ENCODE measurements around the gene MDK. TPM values are rescaled to one million over a fixed set of nuclear protein-coding genes. Genes with fewer than 3 reads are reported as not detected.
A peak's percentile ranks its signal among the peaks of the same experiment; 100 is the strongest.

The MDK gene
- total RNA-seq, 2 experiments from 2014 or later: 3.4 to 3.6 TPM

GRCh38 chr11:46357483-46357936 lies 24.0 kb upstream of the MDK start:
- DNase-seq: no peak
- Mint-ChIP-seq H3K4me1 (peaks cover 68% of the 10 kb centered on the region), H3K27ac (peak overlapping the region; percentile 79), H3K9me3 (no peaks in the 10 kb centered on the region), H3K36me3 (peaks cover 16% of the 10 kb centered on the region), H3K4me3 (no peak overlapping the region), H3K27me3 (no peaks in the 10 kb centered on the region)

DNA sequence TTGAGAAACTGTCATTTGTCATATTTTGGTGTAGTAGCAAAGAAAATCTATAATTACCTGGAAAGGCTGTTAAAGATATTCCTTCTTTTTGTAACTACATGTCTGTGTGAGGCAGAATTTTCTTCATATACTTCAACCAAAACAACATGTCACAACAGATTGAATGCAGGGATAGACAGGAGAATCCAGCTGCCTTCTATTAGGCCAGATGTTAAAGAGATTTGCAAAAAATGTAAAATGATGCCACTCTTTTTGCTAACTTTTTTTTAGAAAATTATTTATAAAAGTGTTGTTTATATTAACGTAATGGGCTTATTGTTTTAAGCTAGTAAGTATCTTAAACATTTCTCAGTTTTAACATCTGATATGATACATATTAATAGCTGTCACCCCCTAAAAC lies 21.5 kb upstream of the MDK start:
- no peaks in the 10 kb centered on the region for H3K27me3 Mint-ChIP-seq
- H3K4me1 Mint-ChIP-seq: peaks cover 60% of the 10 kb centered on the region
- DNase-seq: no peak
- no peak overlapping the region for H3K4me3 Mint-ChIP-seq
- H3K9me3 Mint-ChIP-seq: no peaks in the 10 kb centered on the region
- H3K36me3 Mint-ChIP-seq: peaks cover 13% of the 10 kb centered on the region
- no peak overlapping the region for H3K27ac Mint-ChIP-seq

DNA sequence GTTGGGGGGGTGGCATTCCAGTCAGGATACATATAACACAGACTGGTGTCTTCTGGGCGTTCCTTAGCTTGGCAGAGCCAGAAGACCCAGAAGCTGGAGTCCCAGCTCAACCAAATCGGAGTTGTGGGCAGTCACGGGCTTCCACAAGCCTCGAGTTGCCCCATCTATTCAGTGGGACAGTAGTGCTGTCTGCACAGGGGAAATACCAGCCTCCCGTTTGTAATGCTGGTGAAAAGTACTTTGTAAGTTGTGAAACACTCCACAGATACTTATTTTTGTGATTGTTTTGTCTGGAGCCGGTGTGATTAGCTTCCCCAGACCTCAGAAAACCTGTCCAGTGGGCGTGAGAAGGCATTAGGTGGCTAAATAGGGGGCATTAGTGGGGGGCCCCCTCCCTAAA lies 20.6 kb upstream of the MDK start:
- Mint-ChIP-seq H3K27me3 (no peaks in the 10 kb centered on the region), H3K4me1 (peaks cover 60% of the 10 kb centered on the region), H3K36me3 (peaks cover 7% of the 10 kb centered on the region), H3K4me3 (peak overlapping the region; percentile 78), H3K27ac (peak overlapping the region; percentile 91), H3K9me3 (no peaks in the 10 kb centered on the region)
- DNase-seq: no peak

- Mint-ChIP-seq H3K27me3 (no peaks in the 10 kb centered on the region), H3K4me1 (peaks cover 55% of the 10 kb centered on the region)
Measured at GRCh38 chr11:46361283-46362155, 19.9 kb upstream of the MDK start.

DNA sequence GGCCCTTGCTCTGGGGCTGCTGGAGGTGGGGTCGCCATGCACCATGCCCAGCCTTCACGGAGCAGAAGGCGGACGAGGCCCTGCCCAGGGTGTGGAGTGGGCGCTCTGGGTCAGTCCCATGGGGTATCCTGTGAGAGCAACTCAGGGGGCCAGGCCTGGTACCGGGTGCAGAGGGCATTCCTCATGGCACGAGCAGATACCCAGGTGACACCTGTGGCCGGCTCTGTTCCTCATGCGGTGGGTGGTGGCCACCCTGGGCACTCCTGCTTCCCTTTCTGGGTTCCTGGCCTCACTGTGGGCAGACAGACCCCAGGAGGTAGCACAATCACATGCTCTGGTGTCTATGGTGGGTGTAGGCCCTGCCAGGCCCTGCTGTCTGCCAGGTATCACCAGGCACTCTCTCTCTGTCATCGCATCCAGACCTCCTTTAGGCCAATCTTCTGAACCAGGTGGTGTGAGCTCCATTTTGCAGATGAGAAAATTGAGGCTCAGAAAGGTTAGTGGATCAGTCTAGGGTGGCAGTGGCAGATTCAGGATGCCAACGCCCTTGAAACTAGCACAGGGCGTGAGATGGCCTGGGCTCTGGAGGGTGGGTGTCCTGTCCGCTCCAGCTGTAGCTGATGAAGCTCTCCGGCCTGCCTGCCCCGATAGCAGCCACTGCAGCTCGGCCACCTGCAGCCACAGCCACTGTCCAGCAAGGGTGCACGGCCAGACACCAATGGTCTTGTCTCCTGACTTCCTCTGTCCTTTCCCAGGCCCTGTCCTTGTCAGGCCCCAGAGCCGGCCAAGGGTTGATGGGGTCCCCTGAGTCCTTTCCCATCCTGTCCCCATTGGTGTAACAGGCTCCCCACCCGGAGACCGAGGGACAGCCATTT lies 19.1 kb upstream of the MDK start:
- peaks cover 52% of the 10 kb centered on the region for H3K4me1 Mint-ChIP-seq

More at GRCh38 chr11:46361283-46362155, 19.9 kb upstream of the MDK start:
- peak; percentile 76 for DNase-seq
- Mint-ChIP-seq H3K27ac (peak overlapping the region; percentile 91), H3K4me3 (peak overlapping the region; percentile 78), H3K36me3 (peaks cover 5% of the 10 kb centered on the region), H3K9me3 (no peaks in the 10 kb centered on the region)

GRCh38 chr11:46363031-46363407 lies 18.4 kb upstream of the MDK start:
- no peak for DNase-seq
- Mint-ChIP-seq H3K27me3 (no peaks in the 10 kb centered on the region), H3K36me3 (peaks cover 5% of the 10 kb centered on the region), H3K4me1 (peaks cover 48% of the 10 kb centered on the region), H3K9me3 (no peaks in the 10 kb centered on the region), H3K27ac (peak overlapping the region; percentile 74), H3K4me3 (no peak overlapping the region)

More for the DNA sequence above, 19.1 kb upstream of the MDK start:
- peak overlapping the region; percentile 78 for H3K4me3 Mint-ChIP-seq
- no peak for DNase-seq
- no peaks in the 10 kb centered on the region for H3K9me3 Mint-ChIP-seq
- H3K27ac Mint-ChIP-seq: peak overlapping the region; percentile 91
- peaks cover 5% of the 10 kb centered on the region for H3K36me3 Mint-ChIP-seq
- H3K27me3 Mint-ChIP-seq: no peaks in the 10 kb centered on the region

- Mint-ChIP-seq H3K36me3 (peaks cover 5% of the 10 kb centered on the region), H3K27ac (no peak overlapping the region), H3K27me3 (no peaks in the 10 kb centered on the region), H3K9me3 (no peaks in the 10 kb centered on the region), H3K4me1 (peaks cover 47% of the 10 kb centered on the region), H3K4me3 (no peak overlapping the region)
- no peak for DNase-seq
Measured at GRCh38 chr11:46363455-46364005, 17.9 kb upstream of the MDK start.

GRCh38 chr11:46364056-46364455 lies 17.4 kb upstream of the MDK start:
- Mint-ChIP-seq H3K4me1 (peaks cover 43% of the 10 kb centered on the region), H3K27ac (peak overlapping the region; percentile 48), H3K27me3 (no peaks in the 10 kb centered on the region), H3K4me3 (no peak overlapping the region), H3K9me3 (no peaks in the 10 kb centered on the region), H3K36me3 (peaks cover 6% of the 10 kb centered on the region)
- no peak for DNase-seq

GRCh38 chr11:46364791-46365190 lies 16.7 kb upstream of the MDK start:
- Mint-ChIP-seq H3K9me3 (no peaks in the 10 kb centered on the region), H3K36me3 (peaks cover 12% of the 10 kb centered on the region), H3K27ac (peak overlapping the region; percentile 55), H3K4me3 (no peak overlapping the region), H3K27me3 (no peaks in the 10 kb centered on the region), H3K4me1 (peaks cover 47% of the 10 kb centered on the region)
- DNase-seq: no peak

DNA sequence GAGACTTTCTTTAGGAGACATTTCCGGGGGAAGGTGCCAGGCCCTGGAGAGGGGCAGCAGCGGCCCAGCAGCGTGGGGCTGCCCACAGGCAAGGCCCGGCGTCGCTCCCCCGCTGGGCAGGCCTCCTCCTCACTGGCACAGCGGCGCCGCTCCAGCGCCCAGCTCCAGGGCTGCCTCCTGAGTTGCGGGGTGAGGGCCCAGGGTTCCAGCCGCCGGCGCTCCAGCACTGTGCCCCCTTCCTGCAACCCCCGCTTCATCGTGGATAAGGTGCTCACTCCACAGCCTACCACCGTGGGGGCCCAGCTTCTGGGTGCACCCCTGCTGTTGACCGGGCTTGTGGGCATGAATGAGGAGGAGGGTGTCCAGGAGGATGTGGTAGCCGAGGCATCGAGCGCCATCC lies 15.2 kb upstream of the MDK start:
- no peak for DNase-seq
- H3K4me1 Mint-ChIP-seq: peaks cover 37% of the 10 kb centered on the region
- no peak overlapping the region for H3K4me3 Mint-ChIP-seq
- no peaks in the 10 kb centered on the region for H3K27me3 Mint-ChIP-seq
- H3K36me3 Mint-ChIP-seq: peaks cover 17% of the 10 kb centered on the region
- no peaks in the 10 kb centered on the region for H3K9me3 Mint-ChIP-seq
- H3K27ac Mint-ChIP-seq: no peak overlapping the region

- peak overlapping the region; percentile 90 for H3K27ac Mint-ChIP-seq
- no peaks in the 10 kb centered on the region for H3K9me3 Mint-ChIP-seq
- H3K4me1 Mint-ChIP-seq: peaks cover 35% of the 10 kb centered on the region
- peaks cover 20% of the 10 kb centered on the region for H3K36me3 Mint-ChIP-seq
- H3K27me3 Mint-ChIP-seq: no peaks in the 10 kb centered on the region
- DNase-seq: no peak
- no peak overlapping the region for H3K4me3 Mint-ChIP-seq
Measured at GRCh38 chr11:46366661-46367161, 14.8 kb upstream of the MDK start.

DNA sequence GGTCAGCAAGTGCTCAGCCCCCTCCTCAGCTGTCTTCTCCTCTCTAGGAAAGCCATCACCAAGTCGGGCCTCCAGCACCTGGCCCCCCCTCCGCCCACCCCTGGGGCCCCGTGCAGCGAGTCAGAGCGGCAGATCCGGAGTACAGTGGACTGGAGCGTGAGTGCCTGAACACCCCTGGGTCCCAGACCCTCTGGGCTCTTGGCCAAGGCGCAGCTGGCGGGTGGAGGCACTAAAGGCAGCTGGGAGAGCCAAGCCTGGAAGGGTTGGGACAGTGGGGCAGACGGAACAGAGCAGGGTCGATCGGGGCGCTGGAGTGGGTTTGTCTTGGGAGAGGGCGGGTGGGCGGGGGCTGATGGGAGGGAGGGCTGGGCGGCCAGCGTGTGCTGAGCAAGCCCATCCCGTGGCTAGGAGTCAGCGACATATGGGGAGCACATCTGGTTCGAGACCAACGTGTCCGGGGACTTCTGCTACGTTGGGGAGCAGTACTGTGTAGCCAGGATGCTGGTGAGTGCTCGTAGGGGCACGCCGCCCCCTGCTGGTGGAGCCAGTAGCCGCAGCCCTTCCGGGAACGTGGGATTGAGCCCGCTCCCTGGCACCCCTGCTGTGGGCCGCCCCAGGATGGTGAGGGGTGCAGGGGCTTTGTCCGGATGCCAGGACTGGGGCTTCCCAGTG lies 14.1 kb upstream of the MDK start:
- Mint-ChIP-seq H3K36me3 (peaks cover 20% of the 10 kb centered on the region), H3K9me3 (no peaks in the 10 kb centered on the region), H3K27me3 (no peaks in the 10 kb centered on the region), H3K27ac (peak overlapping the region; percentile 90), H3K4me1 (peaks cover 31% of the 10 kb centered on the region), H3K4me3 (peak overlapping the region; percentile 45)
- peak; percentile 82 for DNase-seq

- Mint-ChIP-seq H3K4me3 (no peak overlapping the region), H3K36me3 (peaks cover 18% of the 10 kb centered on the region), H3K27ac (peak overlapping the region; percentile 90), H3K9me3 (no peaks in the 10 kb centered on the region), H3K4me1 (peaks cover 26% of the 10 kb centered on the region), H3K27me3 (no peaks in the 10 kb centered on the region)
- no peak for DNase-seq
Measured at GRCh38 chr11:46367916-46368267, 13.6 kb upstream of the MDK start.

GRCh38 chr11:46369458-46370152 lies 11.9 kb upstream of the MDK start:
- H3K27me3 Mint-ChIP-seq: no peaks in the 10 kb centered on the region
- peaks cover 18% of the 10 kb centered on the region for H3K36me3 Mint-ChIP-seq
- DNase-seq: peak; percentile 61
- H3K9me3 Mint-ChIP-seq: no peaks in the 10 kb centered on the region
- H3K4me1 Mint-ChIP-seq: peaks cover 17% of the 10 kb centered on the region
- no peak overlapping the region for H3K4me3 Mint-ChIP-seq
- H3K27ac Mint-ChIP-seq: peak overlapping the region; percentile 54

Measured in activated naive CD8-positive, alpha-beta T cell treated with anti-CD3 and anti-CD28 coated beads for 36 hours (primary cell).